Measurements from ENCODE around the gene TXNDC5.
"Not testable (repeated sequence)": the region's sequence is repeated elsewhere in the genome, so short reads cannot be mapped to it uniquely, and the experiment has no call there.

Gene TXNDC5

DNA sequence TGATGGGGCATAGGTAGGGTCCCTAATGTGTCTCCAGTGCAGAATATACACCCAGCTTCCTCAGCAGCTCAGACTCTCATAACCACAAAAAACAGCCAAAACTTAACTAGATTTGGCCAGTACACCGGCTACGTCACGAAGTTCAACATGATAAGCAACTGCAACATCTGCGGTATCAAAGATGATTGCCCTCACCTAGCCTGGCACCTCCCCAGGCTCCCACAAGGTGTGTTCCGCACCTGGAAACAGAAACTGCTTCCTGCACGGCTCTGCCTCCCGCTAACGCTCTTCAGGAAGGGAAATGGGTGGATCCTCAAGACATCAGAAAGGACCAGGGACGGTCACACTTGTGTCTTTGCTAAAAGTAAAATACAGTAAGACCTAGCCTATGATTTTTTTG is 9.5 kb downstream of the TXNDC5 start:
- TF ChIP-seq CTCF (IDR thresholded peaks at IDR 0.05) = no peak
- no peak overlapping the region for H3K4me3 ChIP-seq (ENCODE audit: low read depth in 1 of 2, low read length in 1 of 2)
- no peaks in the 10 kb centered on the region for H3K9me3 ChIP-seq
- no peaks in the 10 kb centered on the region for H3K27me3 ChIP-seq
- H3K27ac ChIP-seq = no peak overlapping the region
- H3K4me1 ChIP-seq (ENCODE audit: control insufficient read depth in 1 of 2, insufficient read depth in 1 of 2, low read depth in 1 of 2, low read length in 1 of 2) = no peaks in the 10 kb centered on the region
- H3K36me3 ChIP-seq = peaks cover 30% of the 10 kb centered on the region

GRCh38 chr6:7900621-7901020 is 10.0 kb downstream of the TXNDC5 start:
- no peaks in the 10 kb centered on the region for H3K27me3 ChIP-seq
- no peaks in the 10 kb centered on the region for H3K9me3 ChIP-seq
- H3K4me1 ChIP-seq (ENCODE audit: control insufficient read depth in 1 of 2, insufficient read depth in 1 of 2, low read depth in 1 of 2, low read length in 1 of 2) = no peaks in the 10 kb centered on the region
- H3K36me3 ChIP-seq = peaks cover 32% of the 10 kb centered on the region
- no peak overlapping the region for H3K4me3 ChIP-seq (ENCODE audit: low read depth in 1 of 2, low read length in 1 of 2)
- no peak overlapping the region for H3K27ac ChIP-seq
- no peak for TF ChIP-seq CTCF (IDR thresholded peaks at IDR 0.05)

- TF ChIP-seq CTCF (IDR thresholded peaks at IDR 0.05) = no peak
- Histone ChIP-seq H3K36me3 (peaks cover 40% of the 10 kb centered on the region), H3K4me3 (ENCODE audit: low read depth in 1 of 2, low read length in 1 of 2) (no peak overlapping the region), H3K27ac (no peak overlapping the region), H3K27me3 (no peaks in the 10 kb centered on the region), H3K9me3 (no peaks in the 10 kb centered on the region), H3K4me1 (ENCODE audit: control insufficient read depth in 1 of 2, insufficient read depth in 1 of 2, low read depth in 1 of 2, low read length in 1 of 2) (no peaks in the 10 kb centered on the region)
Measured at GRCh38 chr6:7899889-7900213, 10.7 kb downstream of the TXNDC5 start.

DNA sequence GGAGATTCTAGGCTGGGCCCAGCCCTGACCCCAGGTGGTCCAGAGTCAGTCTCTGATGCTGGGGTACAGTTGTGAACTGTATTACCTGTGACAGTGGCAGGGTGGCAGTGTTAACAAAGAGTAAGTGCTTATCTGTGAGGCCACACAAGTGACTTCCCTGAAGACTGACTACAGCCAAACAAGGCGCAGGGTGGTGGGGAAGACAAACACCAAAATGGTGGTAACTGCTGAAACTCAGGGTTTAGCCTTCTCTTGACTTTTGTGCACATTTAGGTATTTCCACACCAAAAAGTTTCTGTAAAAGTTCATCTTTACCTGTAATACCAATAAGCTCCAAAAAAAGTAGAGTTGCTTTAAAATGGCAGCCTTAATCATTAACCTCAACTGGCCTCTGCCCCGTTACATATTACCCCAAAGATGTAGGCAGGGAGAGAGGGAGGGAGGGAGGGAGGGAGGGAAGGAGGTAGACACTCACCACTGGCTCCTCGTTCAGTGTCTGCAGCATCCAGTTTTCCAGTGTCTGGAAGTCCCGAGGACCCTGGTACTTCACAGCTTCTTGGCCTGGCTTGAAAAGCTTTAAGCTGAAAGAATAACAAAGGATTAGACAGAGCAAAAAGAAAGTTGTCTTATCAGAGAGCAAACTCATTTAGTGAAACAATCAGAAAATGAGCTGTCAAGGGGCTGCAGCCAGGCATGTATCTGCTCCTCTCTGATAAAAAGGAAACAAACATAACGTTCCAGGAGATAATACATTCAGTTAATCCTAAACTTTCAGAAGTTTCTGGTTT is 11.3 kb downstream of the TXNDC5 start:
- Histone ChIP-seq H3K27ac (no peak overlapping the region), H3K4me3 (ENCODE audit: low read depth in 1 of 2, low read length in 1 of 2) (no peak overlapping the region), H3K4me1 (ENCODE audit: control insufficient read depth in 1 of 2, insufficient read depth in 1 of 2, low read depth in 1 of 2, low read length in 1 of 2) (no peaks in the 10 kb centered on the region), H3K36me3 (peaks cover 44% of the 10 kb centered on the region), H3K9me3 (no peaks in the 10 kb centered on the region), H3K27me3 (no peaks in the 10 kb centered on the region)
- no peak for TF ChIP-seq CTCF (IDR thresholded peaks at IDR 0.05)

- H3K36me3 ChIP-seq = peaks cover 46% of the 10 kb centered on the region
- H3K27me3 ChIP-seq; H3K4me3 ChIP-seq (ENCODE audit: low read depth in 1 of 2, low read length in 1 of 2); H3K27ac ChIP-seq; H3K9me3 ChIP-seq; H3K4me1 ChIP-seq (ENCODE audit: control insufficient read depth in 1 of 2, insufficient read depth in 1 of 2, low read depth in 1 of 2, low read length in 1 of 2): not testable (repeated sequence)
Measured at GRCh38 chr6:7898193-7898586, 12.4 kb downstream of the TXNDC5 start.

DNA sequence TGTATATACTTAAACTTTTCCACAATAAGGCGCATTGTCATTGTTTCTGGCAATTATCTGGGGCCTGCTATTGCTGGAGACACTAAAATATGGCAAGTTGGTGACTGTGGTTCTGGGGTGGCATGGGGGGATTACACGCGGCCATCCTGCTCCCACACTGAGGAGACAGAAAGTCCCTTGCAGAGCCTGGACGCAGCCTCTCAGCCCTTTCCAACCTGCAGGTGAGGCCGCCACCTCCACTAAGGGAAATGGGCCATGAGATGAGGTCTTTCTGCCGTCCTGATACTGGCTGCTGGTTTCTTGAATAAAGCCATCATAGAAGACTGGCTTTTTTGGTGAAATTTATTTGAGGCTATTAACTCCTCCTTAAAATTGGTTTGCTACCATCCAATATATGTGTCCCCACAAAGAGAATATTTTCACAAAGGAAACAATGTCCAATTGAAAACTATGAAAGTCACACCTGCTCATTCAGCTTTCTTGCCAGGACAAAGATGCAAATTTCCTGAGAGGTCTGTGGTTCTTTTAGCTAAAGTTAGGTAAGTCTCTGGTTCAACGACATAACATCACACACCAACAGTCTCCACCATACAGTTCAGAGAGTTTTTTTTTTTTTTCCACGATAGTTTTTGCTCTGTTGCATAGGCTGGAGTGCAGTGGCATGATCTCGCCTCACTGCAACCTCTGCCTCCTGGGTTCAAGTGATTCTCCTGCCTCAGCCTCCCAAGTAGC is 13.0 kb downstream of the TXNDC5 start:
- Histone ChIP-seq H3K27me3 (no peaks in the 10 kb centered on the region), H3K36me3 (peaks cover 42% of the 10 kb centered on the region), H3K4me1 (ENCODE audit: control insufficient read depth in 1 of 2, insufficient read depth in 1 of 2, low read depth in 1 of 2, low read length in 1 of 2) (no peaks in the 10 kb centered on the region), H3K4me3 (ENCODE audit: low read depth in 1 of 2, low read length in 1 of 2) (no peak overlapping the region), H3K27ac (no peak overlapping the region), H3K9me3 (no peaks in the 10 kb centered on the region)
- TF ChIP-seq CTCF (IDR thresholded peaks at IDR 0.05) = no peak
